OCI-LY7 (cell line): ENCODE data around the gene RCOR1. TPM values are rescaled to one million over a fixed set of nuclear protein-coding genes. Genes with fewer than 3 reads are reported as not detected.

ENCODE experiments used
- BruUV-seq: library from RNA; stranded (reverse); fragments of 400-500 nt; replicated peaks from 2 replicates; lab custom pipeline; 2021; lab: Mats Ljungman, UMichigan
- CTCF ChIA-PET: fragments of 300-600 bp; sonication (Branson Sonifier 250); formaldehyde crosslinking; loops from one replicate; lab custom pipeline; 2022; ENCODE audit warnings: antibody characterized with exemption; ENCODE audit not compliant: unreplicated experiment; lab: Charles Lee
- POLR2A ChIA-PET: fragments of 300-600 bp; sonication (Branson Sonifier 250); formaldehyde crosslinking; loops from one replicate; lab custom pipeline; 2022; ENCODE audit warnings: antibody characterized with exemption; lab: Charles Lee
- DNase-seq: peaks from one replicate; pipeline ENCODE4 v3.0.0-alpha.2; 2015; ENCODE audit warnings: low spot score
- H2AFZ ChIP-seq: fragments of 200-600 bp; sonication (generic), shearing (Covaris generic); 2 replicates; pipeline ENCODE4 v1.6.1; 2014; ENCODE audit warnings: mild to moderate bottlenecking, antibody characterized with exemption, low read length, moderate library complexity
- H3K27ac ChIP-seq: fragments of 200-600 bp; sonication (generic); 2 replicates; pipeline ENCODE4 v1.5.1; 2014; ENCODE audit warnings: mixed run types, low read depth, mild to moderate bottlenecking, moderate library complexity, low read length, inconsistent platforms; ENCODE audit not compliant: poor library complexity, severe bottlenecking
- H3K36me3 ChIP-seq: fragments of 200-600 bp; sonication (generic); 2 replicates; pipeline ENCODE4 v1.6.1; 2014; ENCODE audit warnings: mild to moderate bottlenecking, antibody characterized with exemption, low read length, moderate library complexity, mixed read lengths; ENCODE audit not compliant: insufficient read depth
- H3K4me1 ChIP-seq: fragments of 200-600 bp; sonication (generic); 2 replicates; pipeline ENCODE4 v1.5.1; 2014; ENCODE audit warnings: mild to moderate bottlenecking, low read length; ENCODE audit not compliant: insufficient read depth, poor library complexity, severe bottlenecking
- H3K4me2 ChIP-seq: fragments of 200-600 bp; sonication (generic); 2 replicates; pipeline ENCODE4 v1.6.1; 2014; ENCODE audit warnings: mild to moderate bottlenecking, low read length
- H3K4me3 ChIP-seq: fragments of 200-600 bp; sonication (generic); 2 replicates; pipeline ENCODE4 v1.5.1; 2014; ENCODE audit warnings: mild to moderate bottlenecking, low read depth, low read length; ENCODE audit not compliant: poor library complexity, severe bottlenecking
- H3K79me2 ChIP-seq: fragments of 200-600 bp; sonication (generic); 2 replicates; pipeline ENCODE4 v1.6.1; 2016; ENCODE audit warnings: low read depth, mild to moderate bottlenecking, low read length, moderate library complexity, mixed read lengths; ENCODE audit not compliant: insufficient read depth
- H3K9me2 ChIP-seq: fragments of 200-600 bp; sonication (generic); 2 replicates; pipeline ENCODE4 v1.6.1; 2016; ENCODE audit warnings: mild to moderate bottlenecking, low read length, mixed read lengths; ENCODE audit not compliant: insufficient read depth
- H3K9me3 ChIP-seq: fragments of 200-600 bp; sonication (generic); 2 replicates; pipeline ENCODE4 v1.6.1; 2014; ENCODE audit warnings: mild to moderate bottlenecking, mixed run types, low read length, mixed read lengths
- H4K20me1 ChIP-seq: fragments of 200-600 bp; sonication (generic); 2 replicates; pipeline ENCODE4 v1.6.1; 2014; ENCODE audit warnings: mild to moderate bottlenecking, antibody characterized with exemption, low read length, moderate library complexity, mixed read lengths; ENCODE audit not compliant: insufficient read depth
- CTCF ChIP-seq: fragments of 200-600 bp; sonication (generic); conservative IDR thresholded peaks from 2 replicates; pipeline ENCODE4 v1.5.1; 2014; ENCODE audit warnings: mild to moderate bottlenecking, antibody characterized with exemption, low read length, moderate library complexity, mixed read lengths
- EZH2phosphoT487 ChIP-seq: fragments of 200-600 bp; sonication (generic); IDR thresholded peaks from 2 replicates; pipeline ENCODE4 v1.6.1; 2018; ENCODE audit warnings: low read depth, borderline replicate concordance, mild to moderate bottlenecking, mixed run types, antibody characterized with exemption, low read length, moderate library complexity, mixed read lengths
- intact Hi-C: fragments of 100-400 bp; cut with micrococcal nuclease; formaldehyde crosslinking; loops from one replicate; pipeline ENCODE4 v1.10.0; 2022; ENCODE audit not compliant: unreplicated experiment
- total RNA-seq, 2 experiments: library from RNA; depleted of rRNA in 1 of 2; stranded (reverse); fragments of >200 nt in 1 of 2; shearing (Covaris generic) in 1 of 2; gene quantifications; 2 replicates each; pipeline ENCODE4 v1.2.3, GENCODE V29; 2014 to 2022

RCOR1 gene
- total RNA-seq, 2 experiments from 2014 or later: 12.1 to 30.2 TPM

- Histone ChIP-seq H3K4me1 (peaks cover 43% of the 10 kb centered on the region), H3K4me2 (peak overlapping the region; percentile 8; the same call in 1 of the 2 replicates), H3K9me3 (no peaks in the 10 kb centered on the region), H3K9me2 (no peaks in the 10 kb centered on the region), H3K4me3 (no peak overlapping the region), H4K20me1 (peaks cover 10% of the 10 kb centered on the region), H2AFZ (no peak overlapping the region), H3K27ac (no peak overlapping the region), H3K79me2 (peaks cover 83% of the 10 kb centered on the region), H3K36me3 (peaks cover 11% of the 10 kb centered on the region)
- DNase-seq: no peak
- CTCF ChIA-PET: no interaction called here
- TF ChIP-seq CTCF (no peak), EZH2phosphoT487 (no peak)
- POLR2A ChIA-PET: interaction anchor here (0.6 to 2.1 kb wide), 5 partner anchors 8 to 999 kb away, joined by 3 to 5 read pairs (median 3); no protein-coding TSS in a partner anchor
- no TSS peak for BruUV-seq
- intact Hi-C loops: no loop called here
Observed at GRCh38 chr14:102602421-102603292, 10.2 kb downstream of the RCOR1 start.

- H3K4me3 ChIP-seq: no peak overlapping the region
- TF ChIP-seq EZH2phosphoT487: no peak
- TF ChIP-seq CTCF: no peak
- peaks cover 87% of the 10 kb centered on the region for H3K79me2 ChIP-seq
- H3K27ac ChIP-seq: no peak overlapping the region
- intact Hi-C loops: no loop called here
- H4K20me1 ChIP-seq: peaks cover 10% of the 10 kb centered on the region
- peaks cover 51% of the 10 kb centered on the region for H3K4me1 ChIP-seq
- H3K36me3 ChIP-seq: peaks cover 16% of the 10 kb centered on the region
- CTCF ChIA-PET: no interaction called here
- no peak overlapping the region for H3K4me2 ChIP-seq
- no peaks in the 10 kb centered on the region for H3K9me3 ChIP-seq
- no peak for DNase-seq
- no TSS peak for BruUV-seq
- no peak overlapping the region for H2AFZ ChIP-seq
- no peaks in the 10 kb centered on the region for H3K9me2 ChIP-seq
- POLR2A ChIA-PET: interaction anchor here (1.7 to 2.1 kb wide), 2 partner anchors 9 to 13 kb away, joined by 3 to 5 read pairs; no protein-coding TSS in a partner anchor
Observed at GRCh38 chr14:102603293-102603907, 11.0 kb downstream of the RCOR1 start.
